Hepatic stellate cell (primary cell): ENCODE data around the gene RNF10.
"Not testable (repeated sequence)": the region's sequence is repeated elsewhere in the genome, so short reads cannot be mapped to it uniquely, and the experiment has no call there.

Experiments used
- DNase-seq: peaks from one replicate; pipeline ENCODE4 v3.0.0; 2011; ENCODE audit warnings: low spot score

RNF10 gene

DNA sequence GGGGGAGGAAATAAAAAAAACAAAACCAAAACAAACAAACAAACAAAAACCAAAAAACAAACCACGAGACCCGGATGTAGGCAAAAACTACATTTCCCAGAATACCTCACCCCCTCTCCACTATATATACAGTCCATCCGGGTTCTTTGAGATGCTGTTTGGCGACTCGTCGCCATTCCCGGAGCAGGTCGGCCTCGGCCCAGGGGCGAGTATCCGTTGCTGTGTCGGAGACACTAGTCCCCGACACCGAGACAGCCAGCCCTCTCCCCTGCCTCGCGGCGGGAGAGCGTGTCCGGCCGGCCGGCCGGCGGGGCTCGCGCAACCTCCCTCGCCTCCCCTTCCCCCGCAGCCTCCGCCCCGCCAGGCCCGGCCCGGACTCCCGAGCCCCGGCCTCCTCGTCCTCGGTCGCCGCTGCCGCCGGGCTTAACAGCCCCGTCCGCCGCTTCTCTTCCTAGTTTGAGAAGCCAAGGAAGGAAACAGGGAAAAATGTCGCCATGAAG lies at the start of gene RNF10:
Gene RNF10, plus strand, starts transcription at position 154 of the 500 bp plus-strand sequence. CDS start 456 bp downstream, outside the sequence.
- peak; percentile 92 for DNase-seq

DNA sequence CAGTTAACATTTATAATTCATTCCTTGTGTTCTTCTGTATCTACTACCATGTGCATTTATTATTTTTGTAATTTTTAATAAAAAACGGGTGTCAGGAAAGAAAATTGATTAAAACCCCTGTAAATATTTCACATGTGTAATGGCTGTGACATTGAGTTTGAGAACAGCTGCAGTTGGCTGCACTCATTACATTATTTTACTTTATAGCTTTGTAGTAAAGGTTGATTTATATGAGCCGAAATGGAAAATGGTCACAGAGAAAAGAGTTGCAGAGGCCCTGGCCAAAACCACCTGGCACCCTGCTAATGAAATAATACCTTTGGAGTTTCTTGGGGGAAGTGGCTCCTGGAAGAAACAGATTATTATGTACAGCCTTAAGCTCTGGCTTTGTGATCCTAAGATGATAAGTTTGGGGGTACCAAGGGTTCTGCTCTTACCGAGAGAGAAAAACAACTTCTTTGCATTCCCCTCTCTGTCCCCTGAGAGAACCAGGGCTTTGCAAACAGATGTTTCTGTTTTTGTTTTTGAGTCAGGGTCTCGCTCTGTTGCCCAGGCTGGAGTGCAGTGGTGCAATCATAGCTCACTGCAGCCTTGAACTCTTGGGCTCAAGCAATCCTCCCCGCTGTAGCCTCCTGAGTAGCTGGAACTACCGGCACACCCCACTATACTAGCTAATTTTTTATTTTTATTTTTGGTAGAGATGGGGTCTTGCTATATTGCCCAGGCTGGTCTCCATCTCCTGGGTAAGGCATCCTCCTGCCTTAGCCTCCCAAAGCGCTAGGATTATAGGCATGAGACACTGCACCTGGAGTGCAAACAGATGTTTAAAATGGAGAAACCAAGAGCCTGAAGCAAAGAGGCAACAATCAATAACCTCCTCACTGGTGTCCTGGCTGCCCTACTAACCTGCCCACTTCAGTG lies 47.9 kb upstream of the RNF10 start:
- DNase-seq: no peak

GRCh38 chr12:120487552-120487951 lies 46.6 kb upstream of the RNF10 start:
- not testable (repeated sequence) for DNase-seq

DNA sequence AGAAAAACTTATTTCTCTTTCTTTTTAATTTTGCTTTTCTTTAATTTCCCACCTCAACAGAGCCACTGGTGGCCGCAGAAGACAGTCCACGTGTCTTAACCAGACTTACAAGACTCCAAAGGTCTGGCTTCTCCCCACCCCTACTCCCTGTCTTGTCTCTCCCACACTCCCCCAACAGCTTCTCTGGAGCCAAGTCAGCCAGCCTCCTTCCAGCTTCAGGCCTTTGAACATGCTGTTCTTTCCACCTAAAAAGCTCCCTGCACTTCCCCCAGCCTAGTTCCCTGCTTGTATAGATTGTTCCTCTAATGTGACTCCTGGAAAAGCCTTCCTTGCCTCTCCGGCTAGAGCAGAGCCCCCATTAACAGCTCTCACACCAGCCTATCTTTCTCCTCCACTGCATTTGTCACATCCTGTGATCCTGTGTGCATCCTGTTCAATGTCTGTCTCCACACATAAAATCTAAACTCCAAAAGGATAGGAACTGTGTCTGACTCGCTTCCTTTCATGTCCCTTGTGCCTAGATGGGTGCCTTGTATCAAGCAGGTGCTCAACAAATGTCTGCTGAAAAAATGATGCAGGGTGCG lies 46.0 kb upstream of the RNF10 start:
- DNase-seq: no peak

DNA sequence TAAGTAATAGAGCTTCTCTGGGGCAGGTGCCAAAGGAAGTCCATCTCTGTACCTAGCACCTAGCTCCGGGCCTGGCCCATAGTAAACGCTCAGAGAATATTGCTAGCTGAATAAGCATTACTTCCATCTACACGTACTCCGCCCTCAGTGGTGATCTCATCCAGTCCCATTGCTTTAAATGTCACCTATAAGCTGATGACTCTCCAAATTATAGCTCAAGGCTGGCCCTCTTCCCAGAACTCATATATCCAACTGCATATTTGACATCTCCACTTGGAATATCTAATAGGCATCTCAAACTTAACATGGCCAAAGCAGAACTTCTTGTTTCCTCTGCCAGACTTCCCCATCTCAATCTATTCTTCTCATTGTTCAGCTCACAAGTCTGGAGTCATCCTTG lies 45.1 kb upstream of the RNF10 start:
- no peak for DNase-seq

DNA sequence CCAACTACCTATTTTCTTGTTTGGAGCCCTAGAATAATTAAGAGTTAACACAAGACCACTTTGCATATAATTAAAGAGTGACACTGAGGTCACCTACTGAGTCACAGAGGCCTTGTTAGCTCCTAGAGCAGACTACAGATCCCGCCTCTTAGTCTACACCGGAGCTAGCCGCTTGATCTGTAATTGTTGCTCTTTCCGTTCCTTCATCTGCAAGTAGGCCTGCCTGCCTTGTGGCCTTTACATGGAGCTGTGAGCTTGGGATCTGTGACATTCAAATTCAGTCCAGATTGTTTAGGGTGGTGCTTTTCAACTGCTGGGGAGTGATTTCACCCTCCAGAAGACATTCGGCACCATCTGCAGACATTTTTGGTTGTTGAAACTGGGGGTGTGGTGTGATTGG lies 43.8 kb upstream of the RNF10 start:
- no peak for DNase-seq

GRCh38 chr12:120490833-120491512 lies 43.2 kb upstream of the RNF10 start:
- DNase-seq: no peak

- DNase-seq: peak; percentile 17
These were observed 38.9 kb upstream of the RNF10 start for GRCh38 chr12:120495186-120495730.

- DNase-seq: peak; percentile 99
These were observed 38.3 kb upstream of the RNF10 start, which contains the start of gene DYNLL1 for GRCh38 chr12:120495731-120496412. Gene DYNLL1, plus strand, starts transcription at chr12:120496113. Its CDS starts 309 bp downstream, at chr12:120496422.

DNA sequence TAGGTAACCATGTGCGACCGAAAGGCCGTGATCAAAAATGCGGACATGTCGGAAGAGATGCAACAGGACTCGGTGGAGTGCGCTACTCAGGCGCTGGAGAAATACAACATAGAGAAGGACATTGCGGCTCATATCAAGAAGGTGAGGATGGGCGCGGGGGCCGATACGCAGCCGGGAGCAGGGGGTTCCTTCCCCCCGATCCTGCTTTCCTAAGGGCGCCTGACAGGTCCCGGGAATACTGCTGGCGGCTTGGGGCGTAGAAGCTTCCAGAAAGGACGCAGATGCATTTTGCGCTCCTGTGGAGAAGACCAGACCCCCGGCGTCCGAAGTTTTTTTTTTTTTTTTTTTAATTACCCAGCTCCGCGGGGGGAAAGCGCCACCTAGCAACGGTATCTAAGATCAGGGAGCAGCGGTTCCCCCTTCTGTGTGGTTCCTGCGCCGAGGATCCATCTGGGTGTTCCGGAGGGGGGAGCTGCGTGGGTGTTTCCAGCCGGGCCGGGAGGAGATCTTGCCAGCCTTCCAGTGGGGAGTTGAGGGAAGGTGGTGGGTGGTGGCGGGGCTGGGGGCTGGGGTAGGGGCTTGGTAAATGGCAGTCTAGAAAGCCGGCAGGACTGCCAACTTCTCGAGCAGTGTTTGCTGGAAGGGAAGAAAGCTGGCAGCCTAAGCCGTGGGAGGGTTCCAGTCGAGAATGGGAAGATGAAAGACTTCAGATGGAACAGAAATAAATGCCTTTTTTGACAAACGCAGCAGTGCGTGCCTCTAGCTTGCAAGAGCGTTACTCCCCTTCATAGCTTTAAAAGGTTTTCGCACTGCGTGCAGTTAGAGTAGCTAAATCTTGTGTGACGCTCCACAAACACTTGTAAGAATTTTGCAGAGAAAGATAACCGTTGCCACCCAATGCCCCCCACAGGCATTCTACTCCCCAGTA lies 37.5 kb upstream of the RNF10 start:
- DNase-seq: peak; percentile 73

DNA sequence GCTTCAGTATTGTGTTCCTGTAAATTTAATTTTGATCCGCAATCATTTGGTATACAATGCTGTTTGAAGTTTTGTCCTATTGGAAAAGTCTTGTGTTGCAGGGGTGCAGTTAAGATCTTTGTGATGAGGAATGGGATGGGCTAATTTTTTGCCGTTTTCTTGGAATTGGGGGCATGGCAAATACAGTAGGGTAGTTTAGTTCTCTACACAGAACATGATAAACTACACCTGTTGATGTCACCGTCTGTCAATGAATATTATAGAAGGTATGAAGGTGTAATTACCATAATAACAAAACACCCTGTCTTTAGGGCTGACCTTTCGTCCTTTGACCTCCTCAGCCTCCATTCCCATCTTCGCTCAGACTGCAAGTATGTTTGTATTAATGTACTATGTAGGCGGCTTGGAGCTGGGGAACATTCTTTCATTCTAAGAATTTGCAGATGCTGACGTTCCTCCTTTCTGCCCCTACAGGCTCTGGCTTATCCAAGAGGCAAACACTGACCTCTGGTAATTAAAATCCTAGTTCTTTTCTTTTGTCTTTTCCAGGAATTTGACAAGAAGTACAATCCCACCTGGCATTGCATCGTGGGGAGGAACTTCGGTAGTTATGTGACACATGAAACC lies 36.5 kb upstream of the RNF10 start:
- DNase-seq: peak; percentile 36

DNA sequence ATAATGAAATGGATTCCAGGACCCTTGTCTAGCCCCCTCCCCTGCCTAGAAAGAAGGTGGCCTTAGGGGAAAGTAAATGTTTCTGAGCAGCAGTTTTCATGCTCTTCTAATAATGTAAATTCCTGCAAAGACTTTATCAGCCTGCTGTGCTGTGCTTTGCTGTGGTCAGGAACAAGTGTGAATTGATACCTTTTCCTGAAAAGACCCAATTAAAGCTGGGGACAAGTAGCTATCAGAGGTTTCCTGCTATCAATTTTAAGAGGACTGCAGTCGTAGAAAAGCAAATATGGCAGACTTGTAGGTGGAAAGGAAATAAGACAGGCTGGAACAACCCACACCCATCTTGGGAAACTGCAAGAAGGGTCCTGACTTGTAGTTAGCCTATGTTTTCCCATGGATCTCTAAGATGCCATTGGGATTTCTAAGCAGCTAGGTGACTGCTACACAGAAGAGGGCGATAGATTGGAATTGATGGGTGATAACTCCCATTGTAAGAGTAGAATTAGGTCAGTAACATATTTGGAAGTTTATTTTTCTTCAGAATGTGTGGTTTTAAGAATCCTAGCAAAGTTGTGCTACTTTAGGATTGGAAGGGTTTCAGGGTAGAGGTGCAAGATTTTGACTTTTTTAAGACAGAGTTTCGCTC lies 35.2 kb upstream of the RNF10 start:
- DNase-seq: no peak

DNA sequence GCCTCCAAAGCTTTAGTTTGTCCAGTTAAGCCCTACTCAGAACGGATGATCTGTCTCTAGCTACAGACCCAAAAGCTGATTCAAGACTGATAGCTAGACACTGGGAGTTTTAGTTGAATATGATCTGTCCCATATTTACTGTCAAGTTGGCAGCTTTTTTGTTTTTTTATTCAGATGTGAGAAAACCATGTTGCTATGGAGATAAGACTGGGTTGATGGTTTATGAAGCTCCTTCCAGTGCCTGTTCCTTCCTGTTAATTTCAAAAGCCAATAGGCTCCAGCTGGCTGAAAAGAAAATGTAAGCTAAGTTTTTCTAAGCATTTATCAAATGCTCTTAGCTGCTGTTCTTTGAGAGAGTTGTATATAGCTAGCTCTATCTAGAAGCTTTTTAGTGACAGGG lies 33.6 kb upstream of the RNF10 start:
- peak; percentile 17 for DNase-seq

DNA sequence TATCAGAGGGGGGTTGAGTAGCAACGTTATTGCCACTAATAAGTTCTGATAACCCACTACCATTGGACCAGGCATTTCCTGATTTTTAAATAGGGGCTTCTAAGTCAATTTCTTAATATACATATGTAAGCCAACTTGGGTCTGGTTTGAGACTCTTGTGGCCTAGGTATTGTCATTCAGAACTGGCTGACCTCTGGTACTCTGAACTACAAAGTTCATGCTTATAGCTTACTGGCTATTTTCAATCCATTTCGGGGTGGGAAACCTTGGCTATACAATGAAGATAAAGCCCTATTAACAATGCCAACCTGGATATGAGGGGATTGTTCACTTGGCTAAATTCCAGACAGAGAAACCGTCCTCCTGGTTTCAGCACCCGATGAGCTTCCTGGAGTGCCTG lies 29.6 kb upstream of the RNF10 start:
- no peak for DNase-seq

- DNase-seq: no peak
These were observed 25.6 kb upstream of the RNF10 start for GRCh38 chr12:120508537-120508936.

GRCh38 chr12:120514002-120514401 lies 20.2 kb upstream of the RNF10 start:
- DNase-seq: no peak

DNA sequence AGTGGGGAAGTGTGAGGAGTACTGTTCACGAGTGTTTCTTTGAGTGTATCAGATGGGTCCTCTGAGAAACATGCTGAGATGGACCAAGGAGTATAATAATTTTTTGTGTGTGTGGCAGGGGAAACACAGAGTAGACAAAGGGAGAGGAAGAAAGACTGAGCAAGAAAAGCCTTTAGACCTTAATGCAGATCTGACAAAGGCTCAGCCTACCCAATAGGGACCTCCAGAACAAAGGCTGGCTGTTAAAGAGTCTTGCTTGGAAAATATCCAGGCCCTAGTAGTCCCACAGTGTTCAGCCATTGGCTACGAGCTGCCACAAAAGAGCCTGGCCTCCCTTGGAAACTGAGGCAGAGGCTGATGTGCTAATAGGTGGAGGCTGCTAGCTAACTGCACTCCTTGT lies 18.7 kb upstream of the RNF10 start:
- no peak for DNase-seq

GRCh38 chr12:120519324-120519723 lies 14.8 kb upstream of the RNF10 start:
- not testable (repeated sequence) for DNase-seq

GRCh38 chr12:120522568-120522967 lies 11.6 kb upstream of the RNF10 start:
- DNase-seq: no peak
